Vagina (tissue), 2 donors: Measurements from ENCODE around the gene DKC1. TPM values are rescaled to one million over a fixed set of nuclear protein-coding genes. Genes with fewer than 3 reads are reported as not detected.
"Not testable (repeated sequence)": the region's sequence is repeated elsewhere in the genome, so short reads cannot be mapped to it uniquely, and the experiment has no call there.

Experiments used
- DNase-seq, 2 donors: peaks; one replicate each; pipeline ENCODE4 v3.0.0-alpha.2; 2017; ENCODE audit errors: extremely low spot score in 2 of 2
- H3K27ac ChIP-seq: fragments of 200-600 bp; sonication (generic); one replicate; pipeline ENCODE4 v1.5.1; 2019
- H3K27me3 ChIP-seq: fragments of 200-600 bp; sonication (generic); one replicate; pipeline ENCODE4 v1.5.1; 2019
- H3K36me3 ChIP-seq, 2 donors: fragments of 200-600 bp; sonication (generic); one replicate each; pipeline ENCODE4 v1.5.1; 2017 to 2019
- H3K4me1 ChIP-seq: fragments of 200-600 bp; sonication (generic); one replicate; pipeline ENCODE4 v1.5.1; 2019
- H3K4me3 ChIP-seq, 2 donors: fragments of 200-600 bp; sonication (generic); 1 replicate in 1 of 2; 2 replicates in 1 of 2; pipeline ENCODE4 v1.5.1; 2016 to 2019
- H3K9me3 ChIP-seq: fragments of 200-600 bp; sonication (generic); one replicate; pipeline ENCODE4 v1.5.1; 2019
- POLR2A ChIP-seq, 2 donors: fragments of 450-650 bp; IDR thresholded peaks; one replicate each; pipeline ENCODE4 v1.6.1; 2017; ENCODE audit warnings: antibody characterized with exemption in 2 of 2, mild to moderate bottlenecking in 2 of 2, moderate library complexity in 2 of 2
- POLR2AphosphoS5 ChIP-seq, 2 donors: sonication (generic); formaldehyde crosslinking; IDR thresholded peaks; one replicate each; pipeline ENCODE4 v1.9.0; 2017; ENCODE audit warnings: antibody characterized with exemption in 2 of 2, mild to moderate bottlenecking in 2 of 2, low read depth in 1 of 2; ENCODE audit not compliant: insufficient read depth in 1 of 2
- intact Hi-C: fragments of 100-400 bp; cut with DNase I; formaldehyde crosslinking; loops from one replicate; pipeline ENCODE4 v1.15.1; 2023
- small RNA-seq: library from RNA; depleted of rRNA; stranded (forward); fragments of <200 nt; gene quantifications from one replicate; pipeline ENCODE3, GENCODE V24; 2016
- total RNA-seq: library from RNA; depleted of rRNA; stranded (reverse); fragments of >200 nt; gene quantifications from one replicate; pipeline ENCODE4 v1.2.3, GENCODE V29; 2016
- TF ChIP-seq, protein P1 (sequence below), 3 experiments: fragments of 450-650 bp in 2 of 3; fragments of 200-600 bp in 1 of 3; sonication (generic) in 1 of 3; IDR thresholded peaks; one replicate each; pipeline ENCODE4 v1.5.1; 2017 to 2019; ENCODE audit warnings: antibody characterized with exemption in 3 of 3, mild to moderate bottlenecking in 2 of 3, moderate library complexity in 2 of 3

The DKC1 gene
- total RNA-seq, 1 donor from 2014 or later = 22.8 TPM

DNA sequence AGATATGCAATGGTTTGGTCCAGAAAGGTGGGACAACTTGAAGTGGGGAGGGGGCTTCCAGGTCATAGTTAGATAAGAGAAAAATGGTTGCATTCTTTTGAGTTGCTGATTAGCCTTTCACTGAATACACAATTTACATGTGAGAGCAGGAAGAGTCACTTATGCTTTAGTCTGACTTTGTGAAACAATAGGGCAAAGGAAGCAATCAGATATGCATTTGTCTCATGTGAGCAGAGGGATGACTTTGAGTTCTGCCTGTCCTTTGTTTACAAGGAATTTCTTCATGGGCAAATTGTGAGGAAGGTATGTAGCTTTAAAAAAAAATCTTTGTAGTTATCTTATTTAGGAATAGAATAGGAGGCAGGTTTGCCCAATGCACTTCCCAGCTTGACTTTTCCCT, 58.9 kb downstream of the DKC1 start:
- no peaks in the 10 kb centered on the region for H3K36me3 ChIP-seq
- TF ChIP-seq POLR2A (IDR thresholded peaks at IDR 0.05) = no peak
- TF ChIP-seq, protein P1, sequence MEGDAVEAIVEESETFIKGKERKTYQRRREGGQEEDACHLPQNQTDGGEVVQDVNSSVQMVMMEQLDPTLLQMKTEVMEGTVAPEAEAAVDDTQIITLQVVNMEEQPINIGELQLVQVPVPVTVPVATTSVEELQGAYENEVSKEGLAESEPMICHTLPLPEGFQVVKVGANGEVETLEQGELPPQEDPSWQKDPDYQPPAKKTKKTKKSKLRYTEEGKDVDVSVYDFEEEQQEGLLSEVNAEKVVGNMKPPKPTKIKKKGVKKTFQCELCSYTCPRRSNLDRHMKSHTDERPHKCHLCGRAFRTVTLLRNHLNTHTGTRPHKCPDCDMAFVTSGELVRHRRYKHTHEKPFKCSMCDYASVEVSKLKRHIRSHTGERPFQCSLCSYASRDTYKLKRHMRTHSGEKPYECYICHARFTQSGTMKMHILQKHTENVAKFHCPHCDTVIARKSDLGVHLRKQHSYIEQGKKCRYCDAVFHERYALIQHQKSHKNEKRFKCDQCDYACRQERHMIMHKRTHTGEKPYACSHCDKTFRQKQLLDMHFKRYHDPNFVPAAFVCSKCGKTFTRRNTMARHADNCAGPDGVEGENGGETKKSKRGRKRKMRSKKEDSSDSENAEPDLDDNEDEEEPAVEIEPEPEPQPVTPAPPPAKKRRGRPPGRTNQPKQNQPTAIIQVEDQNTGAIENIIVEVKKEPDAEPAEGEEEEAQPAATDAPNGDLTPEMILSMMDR (IDR thresholded peaks at IDR 0.05) = no peak
- no peak for TF ChIP-seq POLR2AphosphoS5 (IDR thresholded peaks at IDR 0.05; ENCODE audit: insufficient read depth in 1 of 2, low read depth in 1 of 2)
- H3K27me3 ChIP-seq = no peaks in the 10 kb centered on the region
- no peaks in the 10 kb centered on the region for H3K9me3 ChIP-seq
- no peak overlapping the region for H3K4me3 ChIP-seq
- intact Hi-C loops = no loop called here
- H3K27ac ChIP-seq = no peak overlapping the region
- no peaks in the 10 kb centered on the region for H3K4me1 ChIP-seq
- DNase-seq = no peak

DNA sequence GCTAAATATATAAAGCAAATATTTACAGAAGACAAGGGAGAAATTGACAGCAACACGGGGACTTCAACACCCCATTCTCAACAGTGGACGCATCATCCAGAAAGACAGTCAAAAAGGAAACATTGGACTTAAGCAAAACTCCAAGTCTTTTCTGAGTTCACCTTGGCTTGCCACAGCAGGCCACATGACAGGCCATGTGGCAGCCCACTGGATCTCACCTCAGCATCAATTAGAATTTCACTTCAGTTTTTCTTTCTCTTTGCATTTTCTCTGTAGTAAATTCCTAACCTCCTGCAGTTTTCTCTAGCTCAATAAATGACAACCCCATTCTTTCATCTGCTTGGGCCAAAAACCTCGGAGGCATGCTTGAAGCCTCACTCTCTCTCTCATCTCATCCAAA, 59.4 kb downstream of the DKC1 start:
- no peaks in the 10 kb centered on the region for H3K9me3 ChIP-seq
- intact Hi-C loops = no loop called here
- TF ChIP-seq, protein P1 (IDR thresholded peaks at IDR 0.05) = no peak
- TF ChIP-seq POLR2A (IDR thresholded peaks at IDR 0.05) (no peak), POLR2AphosphoS5 (IDR thresholded peaks at IDR 0.05; ENCODE audit: insufficient read depth in 1 of 2, low read depth in 1 of 2) (no peak)
- H3K27me3 ChIP-seq = no peaks in the 10 kb centered on the region
- DNase-seq = no peak
- no peaks in the 10 kb centered on the region for H3K4me1 ChIP-seq
- H3K27ac ChIP-seq = no peak overlapping the region
- no peak overlapping the region for H3K4me3 ChIP-seq
- no peaks in the 10 kb centered on the region for H3K36me3 ChIP-seq

DNA sequence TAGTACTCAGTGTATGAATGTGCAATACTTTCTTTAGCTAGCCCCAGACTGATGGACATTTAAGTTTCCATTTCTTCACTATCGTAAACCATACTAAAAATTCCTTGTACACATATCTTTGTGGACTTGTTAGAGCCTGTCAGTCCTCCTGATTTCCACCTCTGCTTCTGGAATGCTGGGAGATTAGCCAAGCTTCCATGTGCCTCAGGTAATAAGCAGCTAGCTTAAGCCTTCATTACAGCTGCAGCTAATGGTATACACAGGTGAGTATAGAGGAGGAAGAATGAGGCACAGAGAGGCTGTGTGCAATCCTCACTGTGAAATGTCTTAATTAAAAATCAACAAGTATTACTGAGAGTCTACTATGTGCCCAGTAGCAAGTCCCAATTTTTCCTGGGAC, 62.0 kb downstream of the DKC1 start:
- Histone ChIP-seq H3K9me3 (no peaks in the 10 kb centered on the region), H3K27me3 (no peaks in the 10 kb centered on the region), H3K36me3 (no peaks in the 10 kb centered on the region), H3K4me1 (no peaks in the 10 kb centered on the region), H3K4me3 (no peak overlapping the region), H3K27ac (no peak overlapping the region)
- no peak for DNase-seq
- TF ChIP-seq POLR2AphosphoS5 (IDR thresholded peaks at IDR 0.05; ENCODE audit: insufficient read depth in 1 of 2, low read depth in 1 of 2) (no peak), POLR2A (IDR thresholded peaks at IDR 0.05) (no peak)
- TF ChIP-seq, protein P1 (IDR thresholded peaks at IDR 0.05) = no peak
- intact Hi-C loops = no loop called here

DNA sequence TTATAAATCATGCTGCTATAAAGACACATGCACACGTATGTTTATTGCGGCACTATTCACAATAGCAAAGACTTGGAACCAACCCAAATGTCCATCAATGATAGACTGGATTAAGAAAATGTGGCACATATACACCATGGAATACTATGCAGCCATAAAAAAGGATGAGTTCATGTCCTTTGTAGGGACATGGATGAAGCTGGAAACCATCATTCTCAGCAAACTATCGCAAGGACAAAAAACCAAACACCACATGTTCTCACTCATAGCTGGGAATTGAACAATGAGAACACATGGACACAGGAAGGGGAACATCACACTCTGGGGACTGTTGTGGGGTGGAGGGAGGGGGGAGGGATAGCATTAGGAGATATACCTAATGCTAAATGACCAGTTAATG, 62.9 kb downstream of the DKC1 start:
- H3K36me3 ChIP-seq, H3K9me3 ChIP-seq, H3K27me3 ChIP-seq, DNase-seq, H3K27ac ChIP-seq, H3K4me3 ChIP-seq, H3K4me1 ChIP-seq, intact Hi-C loops: not testable (repeated sequence)

Small RNA genes within 50 kb of the gene (small RNA-seq; reads per million reads assigned to genes)
- not detected for gene SNORA36A

Other genes starting within 250 kb of the DKC1 start
- 59.9 TPM for gene FAM3A, start 246.6 kb upstream of the DKC1 start, total RNA-seq
- 86.4 TPM for gene G6PD, start 216.0 kb upstream of the DKC1 start, total RNA-seq
- gene IKBKG, start 215.2 kb upstream of the DKC1 start, total RNA-seq = 11.8 TPM
- gene CTAG1A, start 177.7 kb upstream of the DKC1 start, total RNA-seq = not detected
- gene CTAG1B, start 143.6 kb upstream of the DKC1 start, total RNA-seq = not detected
- gene CTAG2, start 109.3 kb upstream of the DKC1 start, total RNA-seq = not detected
- gene GAB3, start 11.8 kb upstream of the DKC1 start, total RNA-seq = 7.6 TPM
- 15.7 TPM for gene MPP1, start 42.6 kb downstream of the DKC1 start, total RNA-seq
- gene SMIM9, start 71.8 kb downstream of the DKC1 start, total RNA-seq = not detected
- gene F8A1, start 123.5 kb downstream of the DKC1 start, total RNA-seq = 8.1 TPM